ENCODE measurements around the gene G6PC2. TPM values are rescaled to one million over a fixed set of nuclear protein-coding genes. Genes with fewer than 3 reads are reported as not detected.

G6PC2 gene
- total RNA-seq, 1 experiment from 2014 or later: not detected

DNA sequence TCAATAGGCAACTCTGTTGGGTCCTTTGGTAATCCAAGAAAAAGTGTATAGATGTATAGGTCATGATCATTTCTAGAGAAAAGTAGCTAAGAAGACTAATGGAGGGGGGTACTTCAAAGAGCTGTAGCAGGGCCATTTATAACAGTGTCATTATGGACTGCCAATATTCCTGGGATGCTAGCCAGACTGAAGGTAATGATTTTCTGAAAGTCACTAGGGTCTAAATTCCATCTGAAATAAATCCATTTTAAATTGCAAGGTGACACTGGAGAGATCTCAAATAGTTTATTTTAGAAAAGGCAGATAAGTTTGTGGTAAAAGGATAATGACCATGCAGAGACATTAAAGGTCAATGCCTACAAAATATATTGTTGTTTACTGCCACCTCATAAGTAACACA, 6.4 kb upstream of the G6PC2 start:
- ChIA-PET CTCF (no interaction called here), POLR2A (ENCODE audit: low non-redundant PET) (no interaction called here)
- DNase-seq (ENCODE audit: low spot score): no peak
- no TSS peak for BruUV-seq (replicated peaks)
- intact Hi-C loops (cut with micrococcal nuclease; ENCODE audit: unreplicated experiment): no loop called here
- no peaks in the 10 kb centered on the region for H3K27me3 ChIP-seq (replicated peaks; ENCODE audit: insufficient read depth, low read depth, low read length, poor library complexity)
- H3K4me3 ChIP-seq (ENCODE audit: low read depth, low read length, poor library complexity, severe bottlenecking): no peak overlapping the region
- no peak for TF ChIP-seq EZH2 (IDR thresholded peaks at IDR 0.05; ENCODE audit: borderline replicate concordance, low read depth, low read length, poor library complexity, severe bottlenecking)
- TF ChIP-seq, protein P1, sequence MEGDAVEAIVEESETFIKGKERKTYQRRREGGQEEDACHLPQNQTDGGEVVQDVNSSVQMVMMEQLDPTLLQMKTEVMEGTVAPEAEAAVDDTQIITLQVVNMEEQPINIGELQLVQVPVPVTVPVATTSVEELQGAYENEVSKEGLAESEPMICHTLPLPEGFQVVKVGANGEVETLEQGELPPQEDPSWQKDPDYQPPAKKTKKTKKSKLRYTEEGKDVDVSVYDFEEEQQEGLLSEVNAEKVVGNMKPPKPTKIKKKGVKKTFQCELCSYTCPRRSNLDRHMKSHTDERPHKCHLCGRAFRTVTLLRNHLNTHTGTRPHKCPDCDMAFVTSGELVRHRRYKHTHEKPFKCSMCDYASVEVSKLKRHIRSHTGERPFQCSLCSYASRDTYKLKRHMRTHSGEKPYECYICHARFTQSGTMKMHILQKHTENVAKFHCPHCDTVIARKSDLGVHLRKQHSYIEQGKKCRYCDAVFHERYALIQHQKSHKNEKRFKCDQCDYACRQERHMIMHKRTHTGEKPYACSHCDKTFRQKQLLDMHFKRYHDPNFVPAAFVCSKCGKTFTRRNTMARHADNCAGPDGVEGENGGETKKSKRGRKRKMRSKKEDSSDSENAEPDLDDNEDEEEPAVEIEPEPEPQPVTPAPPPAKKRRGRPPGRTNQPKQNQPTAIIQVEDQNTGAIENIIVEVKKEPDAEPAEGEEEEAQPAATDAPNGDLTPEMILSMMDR (conservative IDR thresholded peaks at IDR 0.05; ENCODE audit: low read depth, low read length): no peak
- H3K27ac ChIP-seq (ENCODE audit: low read depth, low read length, poor library complexity, severe bottlenecking): no peak overlapping the region
- no peaks in the 10 kb centered on the region for H3K4me1 ChIP-seq (ENCODE audit: insufficient read depth, low read length, poor library complexity, severe bottlenecking)
- H3K9me3 ChIP-seq (ENCODE audit: low read depth, low read length, poor library complexity, severe bottlenecking): no peaks in the 10 kb centered on the region
- no peaks in the 10 kb centered on the region for H3K36me3 ChIP-seq (ENCODE audit: insufficient read depth, low read length, poor library complexity, severe bottlenecking)

- POLR2A ChIA-PET (ENCODE audit: low non-redundant PET): no interaction called here
- no peak for TF ChIP-seq EZH2 (IDR thresholded peaks at IDR 0.05; ENCODE audit: borderline replicate concordance, low read depth, low read length, poor library complexity, severe bottlenecking)
- TF ChIP-seq, protein P1 (conservative IDR thresholded peaks at IDR 0.05; ENCODE audit: low read depth, low read length): no peak
- no peaks in the 10 kb centered on the region for H3K36me3 ChIP-seq (ENCODE audit: insufficient read depth, low read length, poor library complexity, severe bottlenecking)
- intact Hi-C loops (cut with micrococcal nuclease; ENCODE audit: unreplicated experiment): no loop called here
- peak; percentile 41 for DNase-seq (ENCODE audit: low spot score)
- no TSS peak for BruUV-seq (replicated peaks)
- H3K27me3 ChIP-seq (replicated peaks; ENCODE audit: insufficient read depth, low read depth, low read length, poor library complexity): no peaks in the 10 kb centered on the region
- H3K4me3 ChIP-seq (ENCODE audit: low read depth, low read length, poor library complexity, severe bottlenecking): no peak overlapping the region
- CTCF ChIA-PET: no interaction called here
- no peaks in the 10 kb centered on the region for H3K4me1 ChIP-seq (ENCODE audit: insufficient read depth, low read length, poor library complexity, severe bottlenecking)
- no peak overlapping the region for H3K27ac ChIP-seq (ENCODE audit: low read depth, low read length, poor library complexity, severe bottlenecking)
- H3K9me3 ChIP-seq (ENCODE audit: low read depth, low read length, poor library complexity, severe bottlenecking): no peaks in the 10 kb centered on the region
Measured at GRCh38 chr2:168895771-168896170, 5.3 kb upstream of the G6PC2 start.

DNA sequence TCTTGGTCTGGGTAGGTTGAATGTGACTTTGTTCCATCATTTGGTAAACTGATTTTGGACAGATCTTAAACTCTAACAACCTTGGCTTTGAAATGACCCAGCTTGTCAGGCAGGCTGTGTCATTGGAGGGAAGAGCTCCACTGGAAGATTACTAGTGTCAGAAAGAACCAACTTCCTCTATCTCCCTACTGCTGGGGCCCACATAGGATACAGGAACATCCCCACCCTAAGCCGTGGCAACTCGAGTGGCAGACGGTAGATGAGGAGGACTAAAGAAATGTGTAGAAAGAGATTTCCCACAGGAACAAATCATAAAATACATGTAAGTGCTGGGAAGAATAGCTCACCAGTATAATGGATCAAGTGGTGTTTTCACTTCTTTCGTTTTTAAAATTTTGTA, 4.3 kb upstream of the G6PC2 start:
- H3K36me3 ChIP-seq (ENCODE audit: insufficient read depth, low read length, poor library complexity, severe bottlenecking): no peaks in the 10 kb centered on the region
- H3K9me3 ChIP-seq (ENCODE audit: low read depth, low read length, poor library complexity, severe bottlenecking): no peaks in the 10 kb centered on the region
- H3K4me3 ChIP-seq (ENCODE audit: low read depth, low read length, poor library complexity, severe bottlenecking): no peak overlapping the region
- no peak for DNase-seq (ENCODE audit: low spot score)
- H3K4me1 ChIP-seq (ENCODE audit: insufficient read depth, low read length, poor library complexity, severe bottlenecking): no peaks in the 10 kb centered on the region
- BruUV-seq (replicated peaks): no TSS peak
- POLR2A ChIA-PET (ENCODE audit: low non-redundant PET): no interaction called here
- CTCF ChIA-PET: interaction anchor here (0.6 kb wide), 1 partner anchor 25 kb away, joined by 3 read pairs; no protein-coding TSS in a partner anchor
- intact Hi-C loops (cut with micrococcal nuclease; ENCODE audit: unreplicated experiment): no loop called here
- H3K27me3 ChIP-seq (replicated peaks; ENCODE audit: insufficient read depth, low read depth, low read length, poor library complexity): no peaks in the 10 kb centered on the region
- TF ChIP-seq, protein P1 (conservative IDR thresholded peaks at IDR 0.05; ENCODE audit: low read depth, low read length): no peak
- TF ChIP-seq EZH2 (IDR thresholded peaks at IDR 0.05; ENCODE audit: borderline replicate concordance, low read depth, low read length, poor library complexity, severe bottlenecking): no peak
- H3K27ac ChIP-seq (ENCODE audit: low read depth, low read length, poor library complexity, severe bottlenecking): no peak overlapping the region
